IMR-90 (cell line): ENCODE results near the gene GSTA1. TPM values are rescaled to one million over a fixed set of nuclear protein-coding genes. Genes with fewer than 3 reads are reported as not detected.

Experiments
- ATAC-seq: fragments of 200-7000 bp; cut with Tn5 transposase; 2 replicates; pipeline ENCODE4 v1.9.1; 2020; ENCODE audit warnings: low read depth, mild to moderate bottlenecking, moderate library complexity
- BruUV-seq: library from RNA; stranded (reverse); fragments of 400-500 nt; replicated peaks from 2 replicates; lab custom pipeline; 2021; lab: Mats Ljungman, UMichigan
- CTCF ChIA-PET: fragments of 300-600 bp; formaldehyde crosslinking; extraction: SDS; loops from one replicate; lab custom pipeline; 2021; ENCODE audit warnings: antibody characterized with exemption; lab: Yijun Ruan, JAX
- POLR2A ChIA-PET: fragments of 300-600 bp; sonication (Branson Sonifier 250); formaldehyde crosslinking; loops from one replicate; lab custom pipeline; 2022; ENCODE audit warnings: antibody characterized with exemption; ENCODE audit not compliant: unreplicated experiment; lab: Charles Lee
- DNase-seq: peaks from one replicate; pipeline ENCODE4 v3.0.0; 2013
- H2AFZ ChIP-seq: replicated peaks from 2 replicates; pipeline ENCODE3; 2013; ENCODE audit warnings: low read length, mild to moderate bottlenecking; ENCODE audit not compliant: poor library complexity
- H2AK5ac ChIP-seq: 2 replicates; pipeline ENCODE4 v1.6.1; 2013; ENCODE audit warnings: low read depth, low read length, inconsistent platforms
- H2AK9ac ChIP-seq: replicated peaks from 2 replicates; pipeline ENCODE3; 2013; ENCODE audit warnings: mild to moderate bottlenecking, low read depth, low read length, moderate library complexity; ENCODE audit not compliant: poor library complexity
- H2BK120ac ChIP-seq: 2 replicates; pipeline ENCODE4 v1.6.1; 2013; ENCODE audit warnings: low read depth, low read length, inconsistent platforms
- H2BK15ac ChIP-seq: 3 replicates; pipeline ENCODE4 v1.6.1; 2013; ENCODE audit warnings: low read depth, low read length, inconsistent platforms
- H2BK20ac ChIP-seq: 2 replicates; pipeline ENCODE4 v1.6.1; 2013; ENCODE audit warnings: low read depth, mild to moderate bottlenecking, inconsistent platforms, low read length, moderate library complexity
- H2BK5ac ChIP-seq: 2 replicates; pipeline ENCODE4 v1.6.1; 2013; ENCODE audit warnings: mild to moderate bottlenecking, low read depth, low read length, inconsistent platforms; ENCODE audit not compliant: poor library complexity, severe bottlenecking
- H3K14ac ChIP-seq: replicated peaks from 2 replicates; pipeline ENCODE4 v1.6.1; 2013; ENCODE audit warnings: low read depth, low read length, inconsistent platforms
- H3K18ac ChIP-seq: 2 replicates; pipeline ENCODE4 v1.6.1; 2013; ENCODE audit warnings: low read depth, low read length, control low read depth
- H3K23ac ChIP-seq: 2 replicates; pipeline ENCODE4 v1.6.1; 2013; ENCODE audit warnings: low read depth, low read length, inconsistent platforms
- H3K27ac ChIP-seq: 2 replicates; pipeline ENCODE4 v1.5.1; 2013; ENCODE audit warnings: mild to moderate bottlenecking, control low read depth, low read length; ENCODE audit not compliant: insufficient read depth
- H3K27me3 ChIP-seq: 2 replicates; pipeline ENCODE4 v1.6.1; 2013; ENCODE audit warnings: low read length; ENCODE audit not compliant: control insufficient read depth, insufficient read depth
- H3K36me3 ChIP-seq: 2 replicates; pipeline ENCODE4 v1.6.1; 2013; ENCODE audit warnings: low read length, mixed read lengths; ENCODE audit not compliant: control insufficient read depth, insufficient read depth
- H3K4ac ChIP-seq: 2 replicates; pipeline ENCODE4 v1.6.1; 2013; ENCODE audit warnings: low read depth, low read length, inconsistent platforms
- H3K4me1 ChIP-seq: 2 replicates; pipeline ENCODE4 v1.6.1; 2013; ENCODE audit warnings: low read length, mixed read lengths; ENCODE audit not compliant: control insufficient read depth, insufficient read depth
- H3K4me2 ChIP-seq: 2 replicates; pipeline ENCODE4 v1.6.1; 2013; ENCODE audit warnings: low read depth, mild to moderate bottlenecking, control low read depth, low read length, moderate library complexity
- H3K4me3 ChIP-seq: 2 replicates; pipeline ENCODE4 v1.5.1; 2013; ENCODE audit warnings: low read depth, mild to moderate bottlenecking, control low read depth, low read length, moderate library complexity; ENCODE audit not compliant: insufficient read depth
- H3K56ac ChIP-seq: 2 replicates; pipeline ENCODE4 v1.6.1; 2013; ENCODE audit warnings: low read length, inconsistent platforms; ENCODE audit not compliant: insufficient read depth; ENCODE audit errors: extremely low read depth
- H3K79me1 ChIP-seq, 2 experiments: 2 replicates each; pipeline ENCODE4 v1.6.1; 2013; ENCODE audit warnings: low read length in 2 of 2, inconsistent platforms in 1 of 2, low read depth in 1 of 2
- H3K9ac ChIP-seq: 2 replicates; pipeline ENCODE4 v1.6.1; 2013; ENCODE audit warnings: low read depth, low read length, control low read depth
- H3K9me1 ChIP-seq: 2 replicates; pipeline ENCODE4 v1.6.1; 2013; ENCODE audit warnings: low read length, inconsistent platforms; ENCODE audit not compliant: insufficient read depth
- H3K9me3 ChIP-seq: 2 replicates; pipeline ENCODE4 v1.6.1; 2013; ENCODE audit warnings: low read length; ENCODE audit not compliant: control insufficient read depth, insufficient read depth
- H4K20me1 ChIP-seq: 2 replicates; pipeline ENCODE4 v1.6.1; 2013; ENCODE audit warnings: low read length, inconsistent platforms; ENCODE audit not compliant: insufficient read depth
- H4K5ac ChIP-seq: 2 replicates; pipeline ENCODE4 v1.6.1; 2013; ENCODE audit warnings: mild to moderate bottlenecking, low read depth, low read length, control low read depth
- H4K8ac ChIP-seq, 2 experiments: 2 replicates each; pipeline ENCODE4 v1.6.1; 2013; ENCODE audit warnings: low read depth in 2 of 2, low read length in 2 of 2, control low read depth in 1 of 2, inconsistent platforms in 1 of 2
- H4K91ac ChIP-seq: 2 replicates; pipeline ENCODE4 v1.6.1; 2013; ENCODE audit warnings: low read depth, low read length, inconsistent platforms; ENCODE audit not compliant: insufficient read depth
- CEBPB ChIP-seq: IDR thresholded peaks from 2 replicates; pipeline ENCODE4 v1.6.1; 2012; ENCODE audit warnings: low read depth, low read length, improper control_type of control experiment
- CTCF ChIP-seq: conservative IDR thresholded peaks from 2 replicates; pipeline ENCODE4 v1.5.1; 2012; ENCODE audit warnings: mild to moderate bottlenecking, low read depth, low read length, improper control_type of control experiment
- FOS ChIP-seq: fragments of 150-350 bp; IDR thresholded peaks from 2 replicates; pipeline ENCODE4 v1.6.1; 2016; ENCODE audit warnings: low read depth, low read length
- MAFK ChIP-seq: IDR thresholded peaks from 2 replicates; pipeline ENCODE4 v1.6.1; 2012; ENCODE audit warnings: low read depth, low read length, improper control_type of control experiment
- POLR2A ChIP-seq: IDR thresholded peaks from 2 replicates; pipeline ENCODE4 v1.6.1; 2012; ENCODE audit warnings: mild to moderate bottlenecking, low read depth, low read length
- RAD21 ChIP-seq: IDR thresholded peaks from 2 replicates; pipeline ENCODE4 v1.6.1; 2012; ENCODE audit warnings: low read length, improper control_type of control experiment
- RFX5 ChIP-seq: IDR thresholded peaks from 2 replicates; pipeline ENCODE4 v1.8.0; 2012; ENCODE audit warnings: low read depth, mild to moderate bottlenecking, low read length, moderate library complexity
- SMC3 ChIP-seq: fragments of 150-350 bp; IDR thresholded peaks from 2 replicates; pipeline ENCODE4 v1.6.1; 2016; ENCODE audit warnings: low read depth, mild to moderate bottlenecking, antibody characterized with exemption, low read length, moderate library complexity
- WGBS, 2 experiments: methylation state at CpG; one replicate each; pipeline versions ENCODE4 v1.1.5 to v1.1.7; 2013; ENCODE audit warnings: missing lambda C conversion rate in 2 of 2; ENCODE audit not compliant: insufficient read length in 1 of 2; ENCODE audit errors: extremely low coverage in 2 of 2; 5-methylcytosine and 5-hydroxymethylcytosine counted together
- dilution Hi-C: fragments of 300-500 bp; cut with HindIII; formaldehyde crosslinking; loops from one replicate; pipeline ENCODE4 v1.14.3; 2018; ENCODE audit warnings: low sequenced_read_pairs; ENCODE audit not compliant: unreplicated experiment
- in situ Hi-C: fragments of 300-500 bp; cut with MboI; formaldehyde crosslinking; loops from 3 replicates; pipeline ENCODE4 v1.14.3; 2019; ENCODE audit warnings: low sequenced_read_pairs, inconsistent platforms, mixed read lengths
- intact Hi-C: fragments of 100-400 bp; cut with micrococcal nuclease; formaldehyde crosslinking; loops from 2 replicates; pipeline ENCODE4 v1.10.0; 2022
- polyA plus RNA-seq, 3 experiments: library from polyadenylated mRNA; depleted of rRNA; stranded (reverse); fragments of >200 nt; gene quantifications; 2 replicates each; pipeline ENCODE4 v1.2.3, GENCODE V29; 2012; ENCODE audit warnings: low replicate concordance in 1 of 3
- total RNA-seq: library from RNA; depleted of rRNA; stranded (reverse); fragments of >200 nt; gene quantifications from 2 replicates; pipeline ENCODE4 v1.2.3, GENCODE V29; 2012

Gene GSTA1
- total and polyA plus RNA-seq, 2 of the 4 experiments (the other 2 are of a cell fraction) = 0.18 to 0.31 TPM

DNA sequence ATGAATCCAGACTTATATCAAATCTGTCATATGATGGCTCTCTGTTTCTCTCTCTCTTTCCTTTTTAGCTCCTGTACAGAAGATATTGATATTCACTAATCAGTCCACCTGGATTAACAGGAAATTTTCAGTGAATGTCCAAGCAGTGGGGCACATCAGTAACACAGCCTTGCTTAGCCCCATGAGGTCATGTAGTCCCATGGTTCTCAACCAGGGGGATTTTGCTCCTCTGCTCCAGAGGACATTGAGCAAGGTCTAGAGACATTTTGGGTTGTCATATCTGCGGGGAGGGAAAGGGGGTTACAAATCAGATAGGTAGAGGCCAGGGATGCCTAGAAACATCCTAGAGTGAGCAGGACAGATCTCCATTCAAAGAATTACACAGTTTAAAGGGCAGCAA lies 810 bp downstream of the GSTA1 start:
- Histone ChIP-seq H4K5ac (no peak overlapping the region), H4K20me1 (no peaks in the 10 kb centered on the region), H3K18ac (no peak overlapping the region), H2AK5ac (no peak overlapping the region), H3K9ac (no peak overlapping the region), H3K27ac (no peak overlapping the region), H2BK5ac (no peak overlapping the region), H3K79me1 (no peaks in the 10 kb centered on the region), H3K9me3 (no peaks in the 10 kb centered on the region), H2BK120ac (no peak overlapping the region), H3K4ac (no peak overlapping the region), H3K56ac (no peak overlapping the region), H3K4me3 (no peak overlapping the region), H3K23ac (no peak overlapping the region), H3K14ac (no peak overlapping the region), H3K4me2 (no peak overlapping the region), H2BK15ac (no peak overlapping the region), H3K36me3 (no peaks in the 10 kb centered on the region), H2AK9ac (no peak overlapping the region), H2BK20ac (no peak overlapping the region), H3K9me1 (no peaks in the 10 kb centered on the region), H4K91ac (no peak overlapping the region), H3K27me3 (peaks cover 10% of the 10 kb centered on the region), H2AFZ (no peak overlapping the region), H3K4me1 (no peaks in the 10 kb centered on the region), H4K8ac (no peak overlapping the region)
- ChIA-PET CTCF (no interaction called here), POLR2A (no interaction called here)
- TF ChIP-seq FOS = no peak
- TF ChIP-seq CEBPB = no peak
- no peak for TF ChIP-seq MAFK
- TF ChIP-seq RFX5 = no peak
- no peak for TF ChIP-seq POLR2A
- TF ChIP-seq SMC3 = no peak
- no peak for TF ChIP-seq CTCF
- TF ChIP-seq RAD21 = no peak
- in situ Hi-C loops = no loop called here
- WGBS, 2 experiments = no CpG with 5 or more reads among the region's 1 CpG
- BruUV-seq = no TSS peak
- ATAC-seq (no peak), DNase-seq (no peak)
- intact Hi-C loops = no loop called here
- dilution Hi-C loops = no loop called here
